ENCODE data around the gene MYBPH.

The MYBPH gene

DNA sequence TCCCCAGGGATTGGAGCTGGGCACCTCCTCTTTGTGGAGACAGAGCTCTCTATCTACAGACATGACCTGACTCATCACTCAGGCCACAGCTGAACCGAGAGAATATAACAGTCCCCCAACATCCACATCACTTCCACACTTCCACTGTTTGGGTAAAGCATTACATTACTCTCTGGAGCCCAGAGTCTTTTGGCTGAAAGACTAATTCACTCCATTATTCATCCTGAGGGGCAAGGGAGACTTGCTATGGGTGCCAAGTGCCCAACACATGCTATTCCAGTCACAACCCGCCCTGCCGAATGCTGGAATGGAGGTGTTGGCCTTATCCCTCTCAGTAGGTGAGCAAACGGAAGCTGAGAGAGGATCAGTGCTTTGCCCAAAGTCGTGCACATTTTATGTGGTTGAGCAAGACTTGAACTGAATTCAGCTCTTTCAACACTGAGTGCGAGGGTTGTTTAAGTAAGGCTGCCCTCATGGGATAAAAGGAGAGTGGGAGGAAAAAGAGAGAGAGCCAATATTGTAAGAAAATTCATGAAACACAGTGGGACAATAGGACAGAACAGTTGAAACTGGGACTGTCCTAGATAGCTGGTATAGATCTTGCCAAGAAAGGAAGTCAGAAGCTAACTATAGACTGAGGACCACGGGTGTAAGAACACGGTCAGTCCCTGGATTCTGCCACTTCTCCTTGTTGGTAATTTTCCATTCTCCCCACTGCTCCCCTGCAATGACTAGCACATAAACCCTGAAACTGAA is 24.4 kb upstream of the MYBPH start:
- no peak for DNase-seq

DNA sequence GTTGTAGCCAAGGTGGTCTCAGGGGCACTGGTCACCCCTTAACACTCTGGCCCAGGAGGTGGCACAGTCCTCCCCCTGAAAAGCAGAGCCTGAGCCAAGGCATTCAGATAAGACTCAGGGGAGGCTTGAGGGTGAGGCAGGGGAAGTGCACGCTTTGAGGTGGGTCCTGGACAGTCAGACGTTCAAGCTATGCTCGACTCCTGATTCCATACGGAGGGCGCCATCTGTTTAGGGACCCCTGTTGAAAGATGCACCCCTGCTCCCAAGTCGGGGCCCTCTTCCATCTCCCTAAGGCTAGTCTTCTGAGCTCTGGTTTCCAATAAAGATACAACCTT is 23.8 kb upstream of the MYBPH start:
- no peak for DNase-seq

DNA sequence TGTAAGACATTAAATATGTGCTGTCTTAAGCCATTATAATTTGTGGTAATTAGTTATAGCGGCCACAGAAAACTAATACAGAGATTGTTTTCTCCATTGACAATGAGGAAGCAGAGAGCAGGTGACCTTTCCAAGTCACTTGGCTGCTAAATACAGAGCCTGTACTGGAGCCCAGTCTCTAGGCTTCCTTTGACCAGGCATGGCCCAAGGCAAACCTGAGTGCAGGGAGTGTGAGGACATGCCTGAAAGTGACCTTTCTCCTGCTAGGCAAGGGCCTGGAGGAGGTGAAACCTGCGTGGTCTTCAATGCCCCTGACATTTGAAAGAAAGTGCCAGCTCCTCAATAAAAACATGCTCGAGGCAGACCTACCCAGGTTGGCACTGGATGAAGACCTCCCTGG is 23.4 kb upstream of the MYBPH start:
- DNase-seq, result no peak

DNA sequence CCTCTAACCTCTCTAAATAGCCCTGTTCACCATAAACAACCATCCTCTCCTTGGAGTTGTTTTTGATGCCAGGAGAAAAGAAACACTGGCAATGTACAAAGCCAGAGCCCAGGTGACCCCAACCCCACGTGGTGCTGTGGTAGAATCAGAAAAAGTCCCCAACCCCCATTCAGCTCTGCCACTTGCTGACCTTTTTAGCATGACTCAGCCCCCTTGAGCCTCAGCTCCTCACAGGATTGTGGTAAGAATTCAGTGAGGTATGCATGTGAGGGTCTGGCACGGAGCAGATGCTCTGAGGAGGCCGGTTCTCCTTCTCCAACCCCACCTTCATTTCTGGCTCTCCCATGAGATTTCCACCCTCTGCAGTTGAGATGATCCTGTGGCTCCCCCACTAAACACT is 22.0 kb upstream of the MYBPH start:
- peak; percentile 80 for DNase-seq

DNA sequence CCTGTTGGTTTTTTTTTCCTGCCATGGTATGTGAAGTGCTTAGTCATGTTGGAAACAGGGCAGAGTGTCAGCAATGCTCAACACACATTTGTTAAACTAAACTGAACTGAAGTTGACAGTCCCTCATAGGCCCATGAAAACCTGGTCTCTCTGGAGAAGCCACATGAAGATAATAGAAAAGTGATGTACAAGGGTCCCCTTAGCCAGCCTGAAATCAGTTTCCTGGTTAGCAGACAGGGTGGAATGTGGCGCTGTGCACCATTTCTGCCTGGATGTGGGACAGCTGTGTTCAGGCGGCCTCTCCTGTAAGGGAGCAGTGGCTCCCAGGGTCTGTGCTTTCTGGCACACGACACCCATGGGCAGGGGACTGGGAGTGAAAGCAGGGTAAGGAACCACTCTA is 20.7 kb upstream of the MYBPH start:
- DNase-seq, result no peak

DNA sequence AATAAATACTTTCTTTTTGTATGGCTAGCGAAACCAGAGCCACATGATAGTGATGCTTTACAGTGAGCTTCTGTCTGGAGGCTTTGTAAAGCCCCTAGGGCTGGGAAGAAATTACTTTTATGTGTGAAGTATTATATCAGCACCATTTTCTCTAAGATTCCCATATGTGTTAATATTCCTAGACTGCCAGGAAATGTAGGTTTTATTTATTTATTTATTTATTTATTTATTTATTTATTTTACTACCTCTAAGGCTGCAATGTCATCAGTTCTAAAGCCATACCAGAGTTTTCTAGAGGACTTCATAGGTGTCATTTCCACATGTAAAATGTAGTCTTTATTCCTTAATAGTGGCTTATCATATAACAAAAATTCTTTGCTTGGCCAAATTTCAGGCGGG is 15.3 kb upstream of the MYBPH start:
- no peak for DNase-seq

DNA sequence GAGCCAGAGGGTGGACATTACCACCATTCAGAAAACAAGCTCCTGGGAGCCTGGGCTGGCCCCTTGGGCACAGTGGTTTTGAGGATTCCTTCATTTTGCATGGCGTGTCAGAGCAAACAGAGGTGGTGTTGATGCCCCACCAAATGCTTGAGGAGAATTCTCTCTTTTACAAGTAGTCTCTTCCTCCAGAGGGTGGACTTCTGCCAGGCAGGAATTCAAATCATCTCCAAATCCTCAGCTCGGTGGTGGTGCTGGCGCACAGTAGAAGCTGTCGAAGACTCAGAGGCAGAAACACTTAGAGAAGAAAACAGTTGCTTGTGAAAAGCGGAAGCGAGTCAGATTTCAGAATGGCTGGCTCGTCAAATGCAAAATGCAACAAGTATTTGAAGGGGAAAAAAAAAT is 14.3 kb upstream of the MYBPH start:
- DNase-seq, result no peak

DNA sequence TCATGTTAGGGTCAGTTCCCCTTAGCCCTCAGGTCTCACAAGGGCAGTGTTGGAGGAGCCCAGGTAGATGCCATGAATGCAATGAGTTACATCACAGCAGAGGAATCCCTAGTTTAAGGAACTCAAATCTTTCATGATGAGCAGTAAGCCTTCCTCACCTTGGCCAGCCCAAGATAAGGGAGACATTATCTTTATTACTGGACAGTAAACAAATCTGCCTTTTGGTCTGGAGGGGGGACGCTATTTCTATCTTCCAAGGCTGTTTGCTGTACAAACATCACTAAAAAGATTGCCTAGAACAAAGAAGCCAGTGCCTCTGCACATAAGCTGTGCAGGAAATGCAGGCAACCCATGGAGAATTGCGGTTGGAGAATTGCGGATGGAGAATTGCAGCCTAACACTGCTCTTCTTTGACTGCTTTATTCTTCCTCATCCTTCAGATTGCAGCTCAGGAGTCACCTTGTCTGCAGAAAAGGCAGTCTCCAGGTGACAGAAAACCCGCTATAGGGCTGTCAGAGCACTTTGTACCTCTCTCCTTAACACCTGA is 13.1 kb upstream of the MYBPH start:
- DNase-seq, result no peak

DNA sequence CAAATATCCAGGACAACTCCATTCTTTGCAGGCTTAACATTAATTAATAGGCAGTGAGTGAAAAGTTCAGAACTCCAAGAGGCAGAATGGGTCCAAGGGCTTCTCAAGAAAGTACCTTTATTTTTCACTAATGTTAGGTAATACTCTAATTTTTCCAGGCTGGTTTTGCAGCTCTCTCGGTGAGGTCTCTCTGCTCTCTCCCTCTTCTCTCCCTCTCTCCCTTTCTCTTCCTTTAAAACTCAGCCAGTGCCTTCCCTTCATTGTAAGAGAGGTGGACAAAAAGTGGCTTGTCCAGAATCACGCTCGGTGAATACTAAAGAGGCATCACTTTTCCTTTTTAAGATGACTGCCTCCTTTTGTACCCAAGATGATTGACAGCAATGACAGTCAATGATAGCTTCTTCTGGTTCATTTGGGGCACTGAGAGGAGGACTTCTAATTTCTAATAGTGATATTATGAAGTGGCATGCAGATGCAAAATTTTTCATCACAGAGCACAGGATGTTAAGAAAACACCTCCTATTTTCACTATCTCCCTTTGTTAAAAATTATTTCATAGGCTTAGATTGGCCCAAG is 12.2 kb upstream of the MYBPH start:
- DNase-seq, result no peak

DNA sequence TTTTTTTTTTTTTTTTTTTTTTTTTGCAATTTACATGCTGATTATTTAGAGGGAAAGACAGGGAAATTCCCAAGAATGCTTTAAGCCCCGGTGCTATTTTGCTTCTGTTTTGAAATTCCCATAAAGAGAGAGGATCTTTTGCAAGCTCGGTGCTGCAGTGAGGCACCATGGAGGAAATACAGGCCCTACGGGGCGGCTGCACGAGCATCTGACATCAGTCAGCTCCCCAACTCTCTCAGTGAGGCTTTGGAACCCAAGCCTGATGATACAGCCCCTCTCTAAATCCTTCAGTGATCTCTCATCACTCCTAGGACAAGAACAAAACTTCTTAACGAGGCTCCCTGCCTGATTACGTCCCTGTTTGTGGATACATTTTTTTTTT is 11.7 kb upstream of the MYBPH start:
- DNase-seq, result no peak

DNA sequence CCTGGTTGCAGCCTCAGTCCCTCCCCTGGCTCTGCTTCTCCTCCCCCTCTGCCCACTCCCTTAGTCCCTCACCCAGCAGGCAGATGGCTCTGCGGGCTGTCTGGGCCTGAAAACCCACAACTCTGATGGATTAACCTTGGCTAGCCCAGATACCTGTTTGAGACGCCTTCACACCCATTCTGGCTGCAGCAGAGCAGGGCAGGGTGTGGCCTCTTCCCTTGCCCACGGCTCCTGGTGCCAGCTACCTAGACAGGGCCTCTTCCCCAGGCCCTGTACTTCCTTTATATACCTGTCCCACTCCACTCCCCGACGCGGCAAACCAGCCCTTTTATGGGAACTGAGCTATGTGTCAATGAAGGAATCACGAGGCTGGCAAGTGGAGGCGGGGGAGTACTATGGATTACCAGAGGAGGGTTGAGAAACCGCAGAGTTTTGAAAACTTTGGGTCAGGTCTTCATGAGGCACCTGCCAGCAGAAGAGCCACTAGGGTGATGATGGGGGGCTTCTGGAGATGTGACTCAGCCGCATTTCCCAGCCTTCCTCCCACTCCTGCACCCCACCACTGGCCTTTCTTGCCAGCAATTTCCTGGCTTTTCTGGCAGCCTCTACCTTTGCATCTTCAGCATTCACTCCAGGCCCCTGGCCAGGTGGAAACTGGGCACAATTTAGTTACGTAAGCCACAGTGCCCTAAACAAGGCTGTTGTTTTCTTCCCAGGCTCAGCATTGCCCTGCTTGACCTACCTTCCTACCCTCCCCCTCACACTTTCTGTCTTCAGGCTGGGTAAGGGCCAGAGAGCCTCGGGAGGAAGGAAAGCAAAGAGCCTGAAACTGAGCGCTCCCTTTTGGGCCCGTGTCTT is 11.0 kb upstream of the MYBPH start, which contains the start of gene CHI3L1:
CHI3L1 (minus strand) TSS at position 259 of the 858 bp plus-strand sequence; CDS start at position 178, 81 bp downstream.
- peak; percentile 32 for DNase-seq

DNA sequence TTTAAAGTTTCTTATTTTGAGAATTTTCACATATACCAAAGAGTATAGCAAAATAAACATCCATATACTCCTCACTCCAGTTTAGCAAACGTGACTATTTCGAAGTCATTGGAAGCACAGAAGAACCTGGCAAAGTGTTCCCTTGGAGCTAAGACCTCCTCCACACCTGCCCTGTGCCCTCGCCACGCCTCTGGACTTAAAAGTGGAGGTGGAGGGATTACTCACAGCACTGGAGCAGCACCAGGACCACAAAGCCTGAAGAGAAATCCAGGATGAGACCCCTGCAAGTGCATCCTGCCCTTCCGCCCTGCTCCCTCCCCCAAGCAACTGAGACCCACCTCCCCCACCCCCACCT is 10.4 kb upstream of the MYBPH start:
- no peak for DNase-seq

DNA sequence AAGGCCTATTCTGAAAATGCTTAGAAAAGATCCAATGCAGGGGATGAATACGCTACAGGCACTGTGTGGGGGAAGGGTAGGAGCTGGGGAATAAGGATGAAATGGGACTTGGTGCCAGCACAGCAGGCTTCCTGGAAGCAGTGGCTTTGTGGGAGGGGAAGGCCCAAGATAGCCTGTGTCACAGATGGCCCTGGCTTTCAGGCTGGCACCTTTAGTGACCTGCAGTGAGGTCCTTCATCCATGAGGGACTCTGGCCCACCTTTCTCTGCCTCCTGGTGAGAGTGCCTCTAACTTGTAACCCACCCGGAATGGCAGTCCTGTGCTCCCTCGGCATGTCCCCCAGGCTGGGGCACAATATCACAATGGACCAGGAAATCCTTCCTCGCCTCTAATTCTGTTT is 10.0 kb upstream of the MYBPH start:
- DNase-seq, result no peak

DNA sequence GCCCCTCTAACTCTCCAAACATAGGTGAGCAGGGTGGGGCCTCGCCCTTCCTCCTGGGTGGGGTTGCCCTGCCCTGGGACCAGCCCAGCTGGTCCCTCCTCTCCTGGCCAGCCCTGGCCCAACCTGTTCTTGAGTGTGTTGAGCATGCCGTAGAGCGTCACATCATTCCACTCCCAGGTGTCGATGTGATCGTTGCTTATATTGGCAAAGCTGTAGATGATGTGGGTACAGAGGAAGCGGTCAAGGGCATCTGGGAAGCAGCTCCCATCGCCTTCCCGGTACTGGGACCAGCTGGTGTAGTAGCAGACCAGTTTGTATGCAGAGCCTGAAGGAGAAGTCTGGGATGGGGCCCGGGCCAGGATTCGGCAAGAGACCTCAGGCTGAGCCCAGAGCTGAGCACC is 9.4 kb upstream of the MYBPH start:
- no peak for DNase-seq

DNA sequence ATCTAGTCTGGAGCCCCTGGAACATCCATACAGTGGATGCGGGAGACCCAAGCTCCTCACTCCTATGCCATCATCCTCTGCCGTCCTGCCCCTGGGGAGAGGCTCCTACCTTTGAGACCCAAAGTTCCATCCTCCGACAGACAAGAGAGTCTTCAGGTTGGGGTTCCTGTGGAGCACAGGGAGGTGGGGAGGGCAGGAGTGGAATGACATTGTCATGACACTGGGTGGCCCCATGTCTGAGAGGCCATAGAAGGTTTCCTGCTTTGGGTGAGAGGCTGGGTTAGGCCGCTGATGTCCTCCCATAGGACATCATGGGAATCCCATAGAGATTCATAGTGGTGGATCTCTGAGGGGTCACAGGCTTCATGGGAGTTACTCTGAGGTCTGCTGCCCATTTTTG is 8.8 kb upstream of the MYBPH start:
- DNase-seq, result no peak

DNA sequence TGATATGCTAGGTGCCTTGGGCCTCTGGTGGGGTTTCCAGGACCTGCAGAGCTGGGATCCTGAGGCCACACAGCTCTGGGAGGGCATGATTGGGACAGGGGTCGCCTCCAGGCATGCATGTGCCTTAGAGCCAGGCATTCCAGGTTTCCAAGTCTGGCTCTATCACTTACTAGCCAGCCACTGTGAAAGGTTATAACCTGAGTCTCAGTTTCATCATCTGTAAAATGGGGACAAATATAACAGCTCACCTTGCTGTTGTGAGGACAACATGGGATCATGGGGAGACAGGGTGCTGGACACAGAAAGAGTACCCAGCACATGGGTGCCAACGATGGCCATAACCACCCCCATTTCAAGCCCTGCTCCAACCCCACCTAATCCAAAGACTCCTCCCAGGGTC is 8.2 kb upstream of the MYBPH start:
- no peak for DNase-seq

DNA sequence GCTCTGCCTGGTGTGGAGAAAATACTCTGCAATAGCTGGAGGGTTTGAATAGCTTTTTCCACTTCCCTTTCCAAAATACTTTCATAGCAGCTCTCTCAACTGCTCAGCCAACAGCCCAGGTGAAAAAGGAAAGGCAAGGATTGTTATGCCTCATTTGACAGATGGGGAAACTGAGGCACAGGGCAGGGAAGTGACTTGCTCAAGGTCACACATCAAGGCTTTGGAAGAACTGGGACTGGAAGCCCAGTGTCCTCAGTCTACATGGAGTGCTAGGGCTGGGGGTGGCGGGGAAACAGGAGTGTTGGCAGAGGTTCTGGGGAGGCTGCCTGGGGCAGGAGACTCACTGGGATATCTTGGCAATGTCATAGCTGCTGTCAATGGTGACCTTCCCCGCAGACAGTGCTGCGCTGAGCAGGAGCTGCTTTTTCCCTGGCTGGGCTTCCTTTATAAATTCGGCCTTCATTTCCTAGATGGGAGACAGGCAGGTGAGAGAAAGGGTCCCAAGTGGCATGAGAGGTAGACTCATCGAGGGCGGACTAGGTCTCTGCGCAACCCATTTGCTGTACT is 6.8 kb upstream of the MYBPH start:
- no peak for DNase-seq

DNA sequence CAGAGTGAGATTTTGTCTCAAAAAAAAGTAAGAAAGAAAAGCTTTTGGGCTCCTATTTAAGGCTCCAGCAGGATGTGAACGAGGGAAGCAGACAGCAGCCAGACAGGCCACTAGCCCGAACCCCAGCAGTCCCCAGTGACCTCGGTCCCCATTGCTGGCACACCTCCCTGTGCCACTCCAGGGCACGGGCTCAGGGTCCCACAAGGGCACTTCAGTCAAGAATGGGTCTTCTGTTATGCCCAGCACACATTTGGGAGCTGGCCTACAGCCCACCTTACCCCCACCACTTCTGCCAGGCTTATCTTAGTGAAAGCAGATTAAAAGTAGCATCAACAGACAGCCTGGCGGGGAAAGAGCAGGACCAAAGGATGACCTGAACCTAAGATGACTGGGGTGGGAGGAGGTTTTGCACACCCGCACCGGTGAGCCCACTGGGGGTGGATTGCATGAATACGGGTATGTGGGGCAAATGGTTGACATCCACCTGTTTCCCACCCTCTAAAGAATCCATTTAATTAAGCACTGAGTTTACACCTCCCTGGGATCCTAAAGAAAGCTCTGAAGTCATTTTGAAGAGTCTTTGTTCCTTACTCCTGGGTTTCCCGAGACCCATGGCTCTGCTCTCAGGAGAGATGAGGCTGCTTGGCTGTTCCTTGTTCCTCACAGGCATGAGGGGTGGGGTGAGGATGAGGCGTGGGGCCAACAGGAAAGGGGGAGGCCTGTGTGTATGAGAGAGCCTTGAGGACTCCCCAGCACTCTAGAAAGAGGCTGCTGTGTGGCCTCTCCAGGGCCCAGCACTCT is 6.2 kb upstream of the MYBPH start:
- no peak for DNase-seq

DNA sequence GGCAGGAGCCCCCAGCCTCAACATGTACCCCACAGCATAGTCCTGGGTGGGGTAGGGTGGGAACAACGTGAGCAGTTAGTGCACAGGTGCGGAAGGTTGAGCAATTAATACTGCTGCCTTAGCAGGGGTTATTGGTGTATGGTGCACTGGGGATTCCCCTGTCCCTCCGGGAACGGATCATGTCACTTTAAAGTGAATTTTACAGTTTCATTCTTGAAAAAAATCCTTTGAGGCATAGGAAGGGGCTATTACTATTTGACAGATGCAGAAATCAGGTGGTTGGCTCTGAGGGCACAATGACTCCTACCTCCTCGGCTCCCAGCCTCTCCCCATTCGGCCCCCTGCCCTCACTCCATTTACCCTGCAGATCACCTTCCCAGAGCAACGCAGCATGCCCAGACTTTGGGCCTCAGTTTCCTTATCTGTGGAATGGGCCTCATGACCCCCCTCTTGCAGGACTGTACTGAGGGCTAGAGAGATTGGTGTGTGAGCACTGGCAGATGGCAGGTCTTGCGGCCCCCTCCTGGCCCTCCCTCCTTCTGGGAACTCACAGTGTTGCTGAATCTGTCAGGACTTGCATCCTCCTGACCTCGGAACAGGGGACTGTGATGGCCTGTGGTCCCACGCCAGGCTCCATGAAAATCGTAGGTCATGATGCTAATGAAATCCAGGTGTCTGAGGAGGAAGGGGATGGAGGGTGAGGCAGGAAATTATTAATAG is 5.1 kb upstream of the MYBPH start:
- DNase-seq, result no peak

DNA sequence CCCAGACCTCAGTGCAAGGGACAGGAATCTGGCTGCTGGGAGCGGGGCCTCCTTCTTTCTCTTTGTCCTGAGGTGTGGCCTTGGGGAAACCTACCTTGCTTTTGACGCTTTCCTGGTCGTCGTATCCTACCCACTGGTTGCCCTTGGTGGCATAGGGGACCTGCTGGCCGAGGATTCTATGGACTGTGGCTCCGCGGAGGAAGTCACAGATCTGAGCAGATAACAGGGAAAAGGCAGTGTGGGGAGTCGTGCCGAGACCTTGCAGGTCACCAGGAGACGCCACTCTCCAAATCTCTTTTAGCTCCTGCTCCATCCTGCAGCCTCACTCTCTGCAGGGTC is 4.0 kb upstream of the MYBPH start:
- DNase-seq, result no peak

DNA sequence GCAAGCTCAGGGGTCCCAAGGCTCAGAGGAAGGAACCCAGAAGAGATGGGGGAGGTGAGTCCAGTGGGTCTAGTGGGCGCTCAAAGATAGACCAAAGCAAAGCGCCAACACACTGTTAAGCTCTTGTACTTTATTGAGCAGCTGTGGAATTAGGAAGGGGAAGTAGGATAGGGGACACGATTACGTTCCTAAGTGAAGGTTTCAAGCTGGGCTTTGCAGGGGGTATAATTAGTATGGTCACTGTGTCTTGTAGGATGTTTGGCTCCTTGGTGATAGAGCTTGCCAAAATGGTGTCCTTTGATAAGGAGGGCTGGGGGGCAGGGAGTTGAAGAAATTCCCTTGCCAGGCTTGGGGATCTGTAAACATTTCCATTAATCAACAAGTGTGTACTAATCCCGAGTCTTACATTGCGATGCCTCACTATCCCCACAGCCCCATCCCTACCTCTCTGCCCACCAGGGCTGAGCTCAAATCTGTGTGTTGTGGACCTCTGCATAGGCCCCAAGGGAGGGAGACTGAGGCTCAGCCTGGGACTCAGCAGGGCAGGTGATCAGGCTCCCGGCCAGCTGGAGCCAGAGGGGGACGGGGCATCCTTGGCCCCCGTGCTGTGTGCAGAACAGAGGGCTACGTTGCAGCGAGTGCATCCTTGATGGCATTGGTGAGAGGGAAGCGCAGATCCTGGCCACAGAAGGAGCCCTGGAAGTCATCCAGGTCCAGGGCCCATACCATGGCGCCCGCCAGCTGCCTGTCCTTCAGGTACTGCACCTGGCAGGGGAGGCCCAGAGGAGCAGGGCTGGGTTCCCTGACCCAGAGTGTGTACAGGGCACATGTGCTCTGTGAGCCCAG is 3.4 kb upstream of the MYBPH start:
- no peak for DNase-seq
